Stimulated activated CD4-positive, alpha-beta T cell treated with anti-CD3 and anti-CD28 coated beads, Interleukin-12 subunit alpha, Interleukin-12 subunit beta, amount 100 ng/mL, for 4 hours (primary cell): ENCODE data around the gene CD8A.
"Not testable (repeated sequence)": the region's sequence is repeated elsewhere in the genome, so short reads cannot be mapped to it uniquely, and the experiment has no call there.

ENCODE experiments used
- DNase-seq: peaks from one replicate; pipeline ENCODE4 v3.0.0-alpha.2; 2020

CD8A gene

GRCh38 chr2:86775338-86775737, 15.4 kb downstream of the CD8A start:
- DNase-seq = no peak

- no peak for DNase-seq
These were observed 15.9 kb downstream of the CD8A start for GRCh38 chr2:86774862-86775261.

- DNase-seq = no peak
These were observed 18.1 kb downstream of the CD8A start for GRCh38 chr2:86772611-86773010.

- DNase-seq = no peak
These were observed 19.9 kb downstream of the CD8A start for GRCh38 chr2:86770816-86771301.

GRCh38 chr2:86769838-86770237, 20.9 kb downstream of the CD8A start:
- DNase-seq = no peak

- no peak for DNase-seq
These were observed 22.3 kb downstream of the CD8A start for GRCh38 chr2:86768189-86768949.

- DNase-seq = no peak
These were observed 25.4 kb downstream of the CD8A start for GRCh38 chr2:86765310-86765695.

GRCh38 chr2:86764661-86765309, 25.9 kb downstream of the CD8A start:
- no peak for DNase-seq

GRCh38 chr2:86760371-86760770, 30.3 kb downstream of the CD8A start:
- no peak for DNase-seq

- no peak for DNase-seq
These were observed 32.3 kb downstream of the CD8A start for GRCh38 chr2:86758405-86758804.

GRCh38 chr2:86753606-86754005, 37.1 kb downstream of the CD8A start:
- no peak for DNase-seq

GRCh38 chr2:86752934-86753333, 37.8 kb downstream of the CD8A start:
- DNase-seq = no peak

- DNase-seq = no peak
These were observed 38.9 kb downstream of the CD8A start for GRCh38 chr2:86751778-86752177.

- no peak for DNase-seq
These were observed 40.4 kb downstream of the CD8A start for GRCh38 chr2:86750240-86750839.

- no peak for DNase-seq
These were observed 42.7 kb downstream of the CD8A start for GRCh38 chr2:86747711-86748639.

GRCh38 chr2:86746939-86747338, 43.8 kb downstream of the CD8A start:
- no peak for DNase-seq

GRCh38 chr2:86744152-86744551, 46.6 kb downstream of the CD8A start:
- no peak for DNase-seq

GRCh38 chr2:86741889-86742498, 48.7 kb downstream of the CD8A start:
- DNase-seq = not testable (repeated sequence)

- not testable (repeated sequence) for DNase-seq
These were observed 50.8 kb downstream of the CD8A start for GRCh38 chr2:86739889-86740288.

GRCh38 chr2:86739485-86739884, 51.2 kb downstream of the CD8A start:
- DNase-seq = not testable (repeated sequence)

GRCh38 chr2:86734896-86735295, 55.8 kb downstream of the CD8A start:
- not testable (repeated sequence) for DNase-seq
